NCI-H2196 (cell line): Measurements from ENCODE around the gene SHROOM2.
"Not testable (repeated sequence)": the region's sequence is repeated elsewhere in the genome, so short reads cannot be mapped to it uniquely, and the experiment has no call there.

Experiments
- DNase-seq: peaks from one replicate; lab custom pipeline; 2025; ENCODE audit not compliant: unreplicated experiment; lab: John Stamatoyannopoulos, UW

SHROOM2 gene

GRCh38 chrX:9785944-9786797 lies at the start of gene SHROOM2:
Gene SHROOM2 (plus strand): TSS chrX:9786429. CDS start chrX:9786546, 117 bp downstream.
- no peak for DNase-seq

- DNase-seq, result no peak
Observed at GRCh38 chrX:9737363-9737762, 48.9 kb upstream of the SHROOM2 start.

GRCh38 chrX:9738151-9738550 lies 48.1 kb upstream of the SHROOM2 start:
- no peak for DNase-seq

- no peak for DNase-seq
Observed at GRCh38 chrX:9739130-9739529, 47.1 kb upstream of the SHROOM2 start.

GRCh38 chrX:9745417-9746115 lies 40.7 kb upstream of the SHROOM2 start:
- no peak for DNase-seq

GRCh38 chrX:9746148-9746888 lies 39.9 kb upstream of the SHROOM2 start:
- DNase-seq, result no peak

GRCh38 chrX:9747644-9748043 lies 38.6 kb upstream of the SHROOM2 start:
- DNase-seq, result no peak

GRCh38 chrX:9749146-9749692 lies 37.0 kb upstream of the SHROOM2 start:
- no peak for DNase-seq

GRCh38 chrX:9757366-9757765 lies 28.9 kb upstream of the SHROOM2 start:
- DNase-seq, result no peak

- no peak for DNase-seq
Observed at GRCh38 chrX:9758021-9758638, 28.1 kb upstream of the SHROOM2 start.

- DNase-seq, result no peak
Observed at GRCh38 chrX:9759337-9759736, 26.9 kb upstream of the SHROOM2 start.

GRCh38 chrX:9765072-9765736 lies 21.0 kb upstream of the SHROOM2 start:
- no peak for DNase-seq

- DNase-seq, result no peak
Observed at GRCh38 chrX:9765737-9766097, 20.5 kb upstream of the SHROOM2 start, which contains the start of gene GPR143. Gene GPR143 (minus strand): TSS chrX:9765847. CDS start chrX:9765817, 30 bp downstream.

GRCh38 chrX:9767375-9767774 lies 18.9 kb upstream of the SHROOM2 start:
- DNase-seq, result no peak

- DNase-seq, result not testable (repeated sequence)
Observed at GRCh38 chrX:9768321-9768839, 17.8 kb upstream of the SHROOM2 start.

- DNase-seq, result no peak
Observed at GRCh38 chrX:9770319-9770718, 15.9 kb upstream of the SHROOM2 start.

GRCh38 chrX:9772943-9773342 lies 13.3 kb upstream of the SHROOM2 start:
- DNase-seq, result no peak

GRCh38 chrX:9775930-9776329 lies 10.3 kb upstream of the SHROOM2 start:
- no peak for DNase-seq

GRCh38 chrX:9781941-9782340 lies 4.3 kb upstream of the SHROOM2 start:
- no peak for DNase-seq

GRCh38 chrX:9784332-9784731 lies 1.9 kb upstream of the SHROOM2 start:
- no peak for DNase-seq
